PC-9 (cell line): Measurements from ENCODE around the gene HHATL. TPM values are rescaled to one million over a fixed set of nuclear protein-coding genes. Genes with fewer than 3 reads are reported as not detected.

Source experiments
- BruUV-seq: library from RNA; stranded (reverse); fragments of 400-500 nt; replicated peaks from 2 replicates; lab custom pipeline; 2021; lab: Mats Ljungman, UMichigan
- CTCF ChIA-PET: fragments of 300-600 bp; sonication (Branson Sonifier 250); formaldehyde crosslinking; loops from one replicate; lab custom pipeline; 2022; ENCODE audit warnings: antibody characterized with exemption; lab: Charles Lee
- POLR2A ChIA-PET: fragments of 300-600 bp; sonication (Branson Sonifier 250); formaldehyde crosslinking; loops from one replicate; lab custom pipeline; 2022; ENCODE audit warnings: antibody characterized with exemption; ENCODE audit not compliant: unreplicated experiment; lab: Charles Lee
- DNase-seq, 2 experiments: peaks; one replicate each; pipeline versions ENCODE4 v3.0.0 to v3.0.0-alpha.2; 2015 to 2022; ENCODE audit warnings: mixed read lengths in 1 of 2
- H2AFZ ChIP-seq: fragments of 200-600 bp; sonication (generic); 2 replicates; pipeline ENCODE4 v1.8.1; 2017; ENCODE audit warnings: antibody characterized with exemption
- H3F3A ChIP-seq: fragments of 200-600 bp; sonication (generic); 2 replicates; pipeline ENCODE4 v1.8.1; 2017; ENCODE audit warnings: antibody characterized with exemption, mild to moderate bottlenecking, low read depth; ENCODE audit not compliant: insufficient read depth
- H3K27ac ChIP-seq: fragments of 200-600 bp; sonication (generic); 2 replicates; pipeline ENCODE4 v1.6.1; 2016; ENCODE audit warnings: mixed run types
- H3K27me3 ChIP-seq: fragments of 200-600 bp; sonication (generic); 2 replicates; pipeline ENCODE4 v1.6.1; 2016; ENCODE audit warnings: low read depth, mixed run types; ENCODE audit not compliant: insufficient read depth
- H3K36me3 ChIP-seq: fragments of 200-600 bp; sonication (generic); 2 replicates; pipeline ENCODE4 v1.6.1; 2016; ENCODE audit warnings: low read depth, mixed run types
- H3K4me1 ChIP-seq: fragments of 200-600 bp; sonication (generic); replicated peaks from 2 replicates; pipeline ENCODE4 v1.6.1; 2016; ENCODE audit warnings: mixed run types; ENCODE audit not compliant: insufficient read depth
- H3K4me2 ChIP-seq: fragments of 200-600 bp; sonication (generic); 2 replicates; pipeline ENCODE4 v1.6.1; 2017; ENCODE audit warnings: mixed run types
- H3K4me3 ChIP-seq: fragments of 200-600 bp; sonication (generic); 2 replicates; pipeline ENCODE4 v1.6.1; 2016; ENCODE audit warnings: mixed run types
- H3K79me2 ChIP-seq: fragments of 200-600 bp; sonication (generic); 2 replicates; pipeline ENCODE4 v1.6.1; 2017; ENCODE audit warnings: low read depth, mixed run types
- H3K9me2 ChIP-seq: fragments of 200-600 bp; sonication (generic); 2 replicates; pipeline ENCODE4 v1.8.1; 2017; ENCODE audit warnings: mild to moderate bottlenecking; ENCODE audit not compliant: insufficient read depth
- H3K9me3 ChIP-seq: fragments of 200-600 bp; sonication (generic); 2 replicates; pipeline ENCODE4 v1.8.1; 2016; ENCODE audit warnings: low read depth; ENCODE audit not compliant: insufficient read depth
- H4K20me1 ChIP-seq: fragments of 200-600 bp; sonication (generic); 2 replicates; pipeline ENCODE4 v1.8.1; 2017; ENCODE audit not compliant: insufficient read depth
- CTCF ChIP-seq: fragments of 200-600 bp; sonication (generic); conservative IDR thresholded peaks from 2 replicates; pipeline ENCODE4 v1.6.1; 2017; ENCODE audit warnings: mixed run types, antibody characterized with exemption, mild to moderate bottlenecking, moderate library complexity
- EZH2 ChIP-seq: fragments of 200-600 bp; sonication (generic); IDR thresholded peaks from 2 replicates; pipeline ENCODE4 v1.8.0; 2017; ENCODE audit warnings: antibody characterized with exemption, low read depth
- intact Hi-C: fragments of 100-400 bp; cut with micrococcal nuclease; formaldehyde crosslinking; loops from one replicate; pipeline ENCODE4 v1.10.0; 2022; ENCODE audit not compliant: unreplicated experiment
- total RNA-seq: library from RNA; stranded (reverse); gene quantifications from 2 replicates; pipeline ENCODE4 v1.2.3, GENCODE V29; 2021

Gene HHATL
- total RNA-seq, 1 experiment from 2014 or later: not detected

GRCh38 chr3:42666022-42666421 is 36.6 kb downstream of the HHATL start:
- Histone ChIP-seq H3F3A (no peaks in the 10 kb centered on the region), H3K4me1 (no peaks in the 10 kb centered on the region), H2AFZ (no peak overlapping the region), H4K20me1 (no peaks in the 10 kb centered on the region), H3K36me3 (no peaks in the 10 kb centered on the region), H3K4me2 (no peak overlapping the region), H3K79me2 (no peaks in the 10 kb centered on the region), H3K9me2 (no peaks in the 10 kb centered on the region), H3K9me3 (no peaks in the 10 kb centered on the region), H3K27me3 (no peaks in the 10 kb centered on the region), H3K27ac (no peak overlapping the region), H3K4me3 (no peak overlapping the region)
- ChIA-PET POLR2A (no interaction called here), CTCF (no interaction called here)
- intact Hi-C loops: no loop called here
- no TSS peak for BruUV-seq
- DNase-seq: no peak
- no peak for TF ChIP-seq EZH2
- no peak for TF ChIP-seq CTCF

DNA sequence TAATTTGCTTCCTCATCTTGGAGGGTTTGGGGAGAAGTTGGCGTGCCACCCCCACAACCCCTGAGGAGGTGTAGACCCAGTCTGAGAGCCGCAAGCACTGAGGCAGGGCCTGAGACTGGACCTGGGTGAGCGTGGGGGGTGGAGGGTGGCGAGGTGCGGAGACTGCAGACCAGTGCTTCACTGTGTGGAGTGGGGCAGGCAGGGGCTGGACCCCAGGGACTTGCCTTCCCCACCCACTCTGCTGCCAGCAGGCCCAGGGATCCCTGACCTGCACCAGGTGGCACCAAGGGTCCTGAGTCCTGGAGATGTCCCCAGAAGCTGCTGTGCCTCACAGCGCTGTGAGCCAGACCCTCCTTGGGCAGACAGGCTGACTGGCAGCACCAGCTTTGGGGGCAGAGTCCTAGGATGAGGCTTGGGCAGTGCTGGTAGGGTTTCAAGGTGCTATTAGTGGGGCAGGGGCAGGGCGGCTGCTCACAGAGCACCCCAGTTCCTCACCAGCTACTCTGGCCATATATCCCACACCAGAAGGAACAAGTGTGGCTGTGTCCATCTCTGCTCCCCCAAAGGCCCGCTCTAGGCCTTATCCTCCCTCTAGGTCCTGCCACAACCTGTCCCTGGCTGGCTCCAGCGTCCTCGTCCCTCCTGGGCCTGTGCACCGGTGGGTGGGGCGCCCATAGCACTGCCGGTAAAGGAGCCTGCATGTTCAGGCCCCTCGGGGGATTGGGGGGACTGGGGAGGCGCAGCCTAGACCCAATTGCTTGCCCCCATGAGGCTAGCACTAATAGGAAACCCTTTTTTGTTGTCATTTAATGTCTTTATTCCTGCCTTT is 37.3 kb downstream of the HHATL start:
- POLR2A ChIA-PET: no interaction called here
- BruUV-seq: no TSS peak

GRCh38 chr3:42664438-42664803 is 38.2 kb downstream of the HHATL start:
- Histone ChIP-seq H3K36me3 (no peaks in the 10 kb centered on the region), H3K4me3 (no peak overlapping the region), H4K20me1 (no peaks in the 10 kb centered on the region), H3K79me2 (no peaks in the 10 kb centered on the region), H3K9me3 (no peaks in the 10 kb centered on the region), H3F3A (no peaks in the 10 kb centered on the region), H3K27ac (no peak overlapping the region), H3K27me3 (no peaks in the 10 kb centered on the region), H2AFZ (no peak overlapping the region), H3K4me2 (no peak overlapping the region), H3K4me1 (no peaks in the 10 kb centered on the region), H3K9me2 (no peaks in the 10 kb centered on the region)
- BruUV-seq: no TSS peak
- no peak for DNase-seq
- intact Hi-C loops: no loop called here
- POLR2A ChIA-PET: no interaction called here
- CTCF ChIA-PET: no interaction called here
- TF ChIP-seq EZH2: no peak
- no peak for TF ChIP-seq CTCF

More for the DNA sequence above, 37.3 kb downstream of the HHATL start:
- no peak for DNase-seq
- TF ChIP-seq EZH2: no peak
- TF ChIP-seq CTCF: no peak
- no peak overlapping the region for H3K27ac ChIP-seq
- intact Hi-C loops: no loop called here
- H3K27me3 ChIP-seq: no peaks in the 10 kb centered on the region
- H3K9me2 ChIP-seq: no peaks in the 10 kb centered on the region
- H3K4me1 ChIP-seq: no peaks in the 10 kb centered on the region
- H2AFZ ChIP-seq: no peak overlapping the region
- CTCF ChIA-PET: no interaction called here
- H3K4me2 ChIP-seq: no peak overlapping the region
- H3F3A ChIP-seq: no peaks in the 10 kb centered on the region
- H3K36me3 ChIP-seq: no peaks in the 10 kb centered on the region
- H3K79me2 ChIP-seq: no peaks in the 10 kb centered on the region
- no peaks in the 10 kb centered on the region for H4K20me1 ChIP-seq
- H3K4me3 ChIP-seq: no peak overlapping the region
- no peaks in the 10 kb centered on the region for H3K9me3 ChIP-seq
